Duodenal mucosa (tissue), 2 donors: ENCODE results near the gene NCOA1.

Experiments
- H3K27ac ChIP-seq: one replicate; pipeline ENCODE4 v1.7.0; 2013; ENCODE audit warnings: low read depth, low read length
- H3K27me3 ChIP-seq, 2 donors: one replicate each; pipeline ENCODE4 v1.7.0; 2013; ENCODE audit warnings: low read length in 2 of 2, control low read depth in 1 of 2; ENCODE audit not compliant: insufficient read depth in 2 of 2, control insufficient read depth in 1 of 2
- H3K36me3 ChIP-seq, 2 donors: one replicate each; pipeline ENCODE4 v1.7.0; 2013; ENCODE audit warnings: low read length in 2 of 2, control low read depth in 1 of 2; ENCODE audit not compliant: insufficient read depth in 2 of 2, control insufficient read depth in 1 of 2
- H3K4me1 ChIP-seq, 2 donors: one replicate each; pipeline ENCODE4 v1.7.0; 2013; ENCODE audit warnings: low read length in 2 of 2, control low read depth in 1 of 2; ENCODE audit not compliant: insufficient read depth in 2 of 2, control insufficient read depth in 1 of 2
- H3K4me3 ChIP-seq, 2 donors: one replicate each; pipeline ENCODE4 v1.7.0; 2013; ENCODE audit warnings: low read length in 2 of 2, low read depth in 1 of 2
- H3K9ac ChIP-seq, 2 donors: one replicate each; pipeline ENCODE4 v1.7.0; 2013; ENCODE audit warnings: low read length in 2 of 2, low read depth in 1 of 2
- H3K9me3 ChIP-seq, 2 donors: one replicate each; pipeline ENCODE4 v1.7.0; 2013; ENCODE audit warnings: low read length in 2 of 2, control low read depth in 1 of 2; ENCODE audit not compliant: control insufficient read depth in 1 of 2

NCOA1 gene

GRCh38 chr2:24618144-24618543, 127.1 kb downstream of the NCOA1 start:
- Histone ChIP-seq H3K9ac (no peak overlapping the region), H3K9me3 (no peaks in the 10 kb centered on the region), H3K27ac (no peak overlapping the region), H3K4me1 (no peaks in the 10 kb centered on the region), H3K27me3 (no peaks in the 10 kb centered on the region), H3K4me3 (no peak overlapping the region), H3K36me3 (no peaks in the 10 kb centered on the region)

- H3K36me3 ChIP-seq, result no peaks in the 10 kb centered on the region
- no peaks in the 10 kb centered on the region for H3K4me1 ChIP-seq
- no peaks in the 10 kb centered on the region for H3K9me3 ChIP-seq
- H3K27ac ChIP-seq, result no peak overlapping the region
- no peak overlapping the region for H3K9ac ChIP-seq
- no peaks in the 10 kb centered on the region for H3K27me3 ChIP-seq
- no peak overlapping the region for H3K4me3 ChIP-seq
These were observed 127.6 kb downstream of the NCOA1 start for GRCh38 chr2:24618680-24619079.

GRCh38 chr2:24620936-24621335, 129.9 kb downstream of the NCOA1 start:
- Histone ChIP-seq H3K27me3 (no peaks in the 10 kb centered on the region), H3K4me1 (no peaks in the 10 kb centered on the region), H3K4me3 (no peak overlapping the region), H3K9ac (no peak overlapping the region), H3K36me3 (no peaks in the 10 kb centered on the region), H3K27ac (no peak overlapping the region), H3K9me3 (no peaks in the 10 kb centered on the region)

- Histone ChIP-seq H3K36me3 (no peaks in the 10 kb centered on the region), H3K27ac (no peak overlapping the region), H3K9me3 (no peaks in the 10 kb centered on the region), H3K27me3 (no peaks in the 10 kb centered on the region), H3K4me1 (no peaks in the 10 kb centered on the region), H3K4me3 (no peak overlapping the region), H3K9ac (no peak overlapping the region)
These were observed 130.9 kb downstream of the NCOA1 start for GRCh38 chr2:24621779-24622538.

- Histone ChIP-seq H3K4me3 (no peak overlapping the region), H3K27me3 (no peaks in the 10 kb centered on the region), H3K9me3 (no peaks in the 10 kb centered on the region), H3K27ac (no peak overlapping the region), H3K4me1 (no peaks in the 10 kb centered on the region), H3K36me3 (no peaks in the 10 kb centered on the region), H3K9ac (no peak overlapping the region)
These were observed 132.5 kb downstream of the NCOA1 start for GRCh38 chr2:24623535-24623934.

- no peaks in the 10 kb centered on the region for H3K27me3 ChIP-seq
- no peaks in the 10 kb centered on the region for H3K9me3 ChIP-seq
- H3K9ac ChIP-seq, result no peak overlapping the region
- no peak overlapping the region for H3K27ac ChIP-seq
- no peak overlapping the region for H3K4me3 ChIP-seq
- H3K36me3 ChIP-seq, result no peaks in the 10 kb centered on the region
- no peaks in the 10 kb centered on the region for H3K4me1 ChIP-seq
These were observed 134.7 kb downstream of the NCOA1 start for GRCh38 chr2:24625728-24626127.

GRCh38 chr2:24626131-24626530, 135.1 kb downstream of the NCOA1 start:
- Histone ChIP-seq H3K27me3 (no peaks in the 10 kb centered on the region), H3K4me1 (no peaks in the 10 kb centered on the region), H3K36me3 (no peaks in the 10 kb centered on the region), H3K9ac (no peak overlapping the region), H3K27ac (no peak overlapping the region), H3K9me3 (no peaks in the 10 kb centered on the region), H3K4me3 (no peak overlapping the region)

GRCh38 chr2:24628746-24629145, 137.7 kb downstream of the NCOA1 start:
- Histone ChIP-seq H3K27me3 (no peaks in the 10 kb centered on the region), H3K9ac (no peak overlapping the region), H3K27ac (no peak overlapping the region), H3K36me3 (no peaks in the 10 kb centered on the region), H3K9me3 (no peaks in the 10 kb centered on the region), H3K4me1 (no peaks in the 10 kb centered on the region), H3K4me3 (no peak overlapping the region)

- Histone ChIP-seq H3K27ac (no peak overlapping the region), H3K9me3 (no peaks in the 10 kb centered on the region), H3K4me1 (no peaks in the 10 kb centered on the region), H3K9ac (no peak overlapping the region), H3K27me3 (no peaks in the 10 kb centered on the region), H3K4me3 (no peak overlapping the region), H3K36me3 (no peaks in the 10 kb centered on the region)
These were observed 141.1 kb downstream of the NCOA1 start for GRCh38 chr2:24632172-24632571.

- H3K9me3 ChIP-seq, result no peaks in the 10 kb centered on the region
- H3K27ac ChIP-seq, result no peak overlapping the region
- H3K27me3 ChIP-seq, result no peaks in the 10 kb centered on the region
- H3K36me3 ChIP-seq, result no peaks in the 10 kb centered on the region
- no peaks in the 10 kb centered on the region for H3K4me1 ChIP-seq
- no peak overlapping the region for H3K4me3 ChIP-seq
- no peak overlapping the region for H3K9ac ChIP-seq
These were observed 144.1 kb downstream of the NCOA1 start for GRCh38 chr2:24635181-24635580.
